Stomach (tissue), 4 donors: Measurements from ENCODE around the gene RAP1B.

Source experiments
- POLR2A ChIP-seq, 4 donors: fragments of 450-650 bp; IDR thresholded peaks; one replicate each; pipeline ENCODE4 v1.6.1; 2016; ENCODE audit warnings: antibody characterized with exemption in 4 of 4, control low read depth in 2 of 4, mild to moderate bottlenecking in 1 of 4, moderate library complexity in 1 of 4
- TF ChIP-seq, protein P1 (sequence below), 7 experiments: fragments of 450-650 bp in 4 of 7; fragments of 200-600 bp in 3 of 7; sonication (generic) in 3 of 7; IDR thresholded peaks; one replicate each; pipeline ENCODE4 v1.5.1; 2016 to 2019; ENCODE audit warnings: antibody characterized with exemption in 7 of 7, control low read depth in 2 of 7, mild to moderate bottlenecking in 1 of 7

DNA sequence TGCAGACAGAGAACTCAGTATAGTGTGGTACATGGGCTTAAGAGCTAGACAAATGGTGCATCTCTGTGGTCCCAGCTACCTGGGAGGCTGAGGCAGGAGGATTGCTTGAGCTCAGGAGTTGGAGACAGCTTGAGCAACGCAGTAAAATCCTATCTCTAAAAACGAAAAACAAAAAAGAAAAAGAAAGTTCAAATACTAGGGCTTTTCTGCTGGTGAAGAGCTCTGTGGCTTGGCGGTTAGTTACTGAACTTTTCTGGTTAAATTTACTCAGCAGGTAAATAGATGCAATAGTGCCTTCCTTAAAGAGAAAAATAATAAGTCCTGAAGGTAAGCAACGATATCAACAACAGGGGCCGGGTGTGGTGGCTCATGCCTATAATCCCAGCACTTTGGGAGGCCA lies 31.4 kb upstream of the RAP1B start:
- no peak for TF ChIP-seq POLR2A (IDR thresholded peaks at IDR 0.05)
- TF ChIP-seq, protein P1, sequence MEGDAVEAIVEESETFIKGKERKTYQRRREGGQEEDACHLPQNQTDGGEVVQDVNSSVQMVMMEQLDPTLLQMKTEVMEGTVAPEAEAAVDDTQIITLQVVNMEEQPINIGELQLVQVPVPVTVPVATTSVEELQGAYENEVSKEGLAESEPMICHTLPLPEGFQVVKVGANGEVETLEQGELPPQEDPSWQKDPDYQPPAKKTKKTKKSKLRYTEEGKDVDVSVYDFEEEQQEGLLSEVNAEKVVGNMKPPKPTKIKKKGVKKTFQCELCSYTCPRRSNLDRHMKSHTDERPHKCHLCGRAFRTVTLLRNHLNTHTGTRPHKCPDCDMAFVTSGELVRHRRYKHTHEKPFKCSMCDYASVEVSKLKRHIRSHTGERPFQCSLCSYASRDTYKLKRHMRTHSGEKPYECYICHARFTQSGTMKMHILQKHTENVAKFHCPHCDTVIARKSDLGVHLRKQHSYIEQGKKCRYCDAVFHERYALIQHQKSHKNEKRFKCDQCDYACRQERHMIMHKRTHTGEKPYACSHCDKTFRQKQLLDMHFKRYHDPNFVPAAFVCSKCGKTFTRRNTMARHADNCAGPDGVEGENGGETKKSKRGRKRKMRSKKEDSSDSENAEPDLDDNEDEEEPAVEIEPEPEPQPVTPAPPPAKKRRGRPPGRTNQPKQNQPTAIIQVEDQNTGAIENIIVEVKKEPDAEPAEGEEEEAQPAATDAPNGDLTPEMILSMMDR (IDR thresholded peaks at IDR 0.05) = no peak
